ENCODE data around the gene RBKS.
"Not testable (repeated sequence)": the region's sequence is repeated elsewhere in the genome, so short reads cannot be mapped to it uniquely, and the experiment has no call there.

RBKS gene

DNA sequence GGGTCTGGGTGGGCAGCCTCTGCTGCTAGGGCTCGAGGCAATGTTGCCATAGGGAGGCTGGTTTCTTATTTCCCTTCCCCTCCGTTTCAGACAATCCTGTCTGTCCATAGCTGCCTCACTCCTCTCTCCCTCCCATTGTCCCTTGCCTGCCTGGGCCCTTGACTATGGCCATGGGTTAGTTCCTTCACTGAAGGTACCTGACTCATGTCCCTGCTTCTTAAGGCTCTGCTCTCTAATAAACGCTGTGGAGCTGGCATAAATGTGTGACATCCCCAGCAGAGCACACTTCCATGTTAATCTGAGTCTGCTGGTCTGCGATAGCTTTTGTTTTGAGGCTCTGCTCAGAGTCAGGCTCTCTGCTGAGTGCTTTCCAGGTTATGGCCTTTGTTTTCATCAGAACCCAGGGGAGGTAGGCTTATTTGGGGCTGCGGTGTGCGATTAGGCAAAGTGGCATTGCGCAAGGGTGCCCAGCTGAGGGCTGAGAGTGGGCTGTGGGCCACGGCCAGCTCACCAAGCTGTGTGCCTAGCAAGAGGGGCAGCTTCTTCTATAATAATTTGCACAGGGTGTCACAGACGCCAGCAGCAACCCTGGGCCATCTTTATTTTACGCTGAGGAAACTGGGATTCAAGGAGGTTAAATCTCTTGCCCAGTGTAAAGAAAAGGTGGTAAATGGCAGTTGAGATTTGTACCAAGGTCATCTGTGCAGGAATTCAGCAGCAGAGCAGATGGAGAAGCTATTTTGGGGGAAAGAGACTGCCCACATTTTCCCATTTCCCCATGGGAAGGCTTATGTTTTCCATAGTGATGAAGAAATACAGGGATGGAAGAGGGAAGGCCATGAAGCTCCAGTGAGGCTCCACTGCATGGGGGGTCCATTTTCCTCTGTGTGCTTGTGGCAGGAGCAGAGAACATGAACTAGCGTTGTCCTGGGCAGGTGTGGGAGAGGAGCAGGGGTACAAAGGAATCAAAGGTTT, 93.1 kb downstream of the RBKS start:
- no peak for DNase-seq

GRCh38 chr2:27795868-27796277, 94.3 kb downstream of the RBKS start:
- no peak for DNase-seq

- no peak for DNase-seq
These were observed 94.9 kb downstream of the RBKS start for GRCh38 chr2:27795093-27795834.

DNA sequence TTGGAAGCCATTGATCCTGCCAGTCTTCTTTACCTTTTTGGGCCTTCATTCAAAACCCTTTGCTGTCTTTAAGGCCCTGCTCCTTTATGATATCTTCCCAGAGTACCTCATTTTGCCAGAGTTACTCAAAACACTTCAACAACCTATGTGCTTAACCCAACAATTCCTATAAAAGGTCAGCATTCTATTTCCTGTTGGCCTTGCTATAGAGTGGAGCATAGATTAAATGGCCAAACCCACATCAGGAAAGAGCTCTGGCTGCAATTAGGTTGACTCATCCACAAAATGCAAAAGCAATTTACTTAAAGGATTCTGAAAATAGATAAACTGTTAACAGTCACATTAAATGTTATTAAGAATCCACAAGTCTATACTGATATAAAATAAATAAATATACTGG, 97.4 kb downstream of the RBKS start:
- DNase-seq: no peak

DNA sequence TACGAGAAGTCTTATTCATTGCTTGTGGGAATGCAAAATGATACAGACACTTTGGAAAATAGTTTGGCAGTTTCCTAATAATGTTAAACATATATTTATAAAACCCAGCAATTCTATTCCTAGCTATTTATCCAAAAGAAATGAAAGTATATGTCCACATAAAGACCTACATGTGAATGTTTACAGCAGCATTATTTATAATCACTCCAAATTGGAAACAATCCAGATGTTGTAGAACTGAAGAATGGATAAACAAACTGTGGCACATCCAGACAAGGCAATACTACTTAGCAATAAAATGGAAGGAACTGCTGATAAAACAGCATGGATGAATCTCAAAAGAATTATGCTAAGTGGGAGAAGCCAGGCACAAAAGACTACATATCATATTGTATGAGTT, 99.4 kb downstream of the RBKS start:
- DNase-seq: no peak

- no peak for DNase-seq
These were observed 107.5 kb downstream of the RBKS start for GRCh38 chr2:27782701-27783100.

GRCh38 chr2:27781496-27781895, 108.7 kb downstream of the RBKS start:
- DNase-seq: no peak

GRCh38 chr2:27779417-27780055, 110.7 kb downstream of the RBKS start:
- DNase-seq: no peak

DNA sequence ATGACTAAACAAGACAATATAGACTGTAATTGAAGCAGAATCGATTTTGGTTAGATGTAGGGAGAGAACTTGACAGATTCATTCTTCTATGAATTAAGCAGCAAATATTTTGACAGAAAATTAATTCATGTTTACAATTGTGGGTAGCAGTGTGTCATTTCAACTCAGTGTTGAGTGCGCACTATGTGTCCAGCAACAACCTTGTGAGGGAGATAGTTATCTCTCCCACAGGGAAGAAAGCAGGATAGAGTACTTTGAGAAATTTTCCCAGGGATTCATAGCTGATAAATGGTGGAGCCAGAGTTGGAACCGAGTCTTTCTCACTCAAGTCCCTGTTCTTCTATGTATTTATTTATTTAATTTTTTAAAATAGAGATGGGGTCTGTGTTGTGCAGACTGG, 113.5 kb downstream of the RBKS start:
- DNase-seq: no peak

GRCh38 chr2:27776097-27776496, 114.1 kb downstream of the RBKS start:
- DNase-seq: peak in 1 of 14 donors; percentile 7

- DNase-seq: no peak
These were observed 116.2 kb downstream of the RBKS start for GRCh38 chr2:27773959-27774358.

- no peak for DNase-seq
These were observed 117.4 kb downstream of the RBKS start for GRCh38 chr2:27772804-27773203.

DNA sequence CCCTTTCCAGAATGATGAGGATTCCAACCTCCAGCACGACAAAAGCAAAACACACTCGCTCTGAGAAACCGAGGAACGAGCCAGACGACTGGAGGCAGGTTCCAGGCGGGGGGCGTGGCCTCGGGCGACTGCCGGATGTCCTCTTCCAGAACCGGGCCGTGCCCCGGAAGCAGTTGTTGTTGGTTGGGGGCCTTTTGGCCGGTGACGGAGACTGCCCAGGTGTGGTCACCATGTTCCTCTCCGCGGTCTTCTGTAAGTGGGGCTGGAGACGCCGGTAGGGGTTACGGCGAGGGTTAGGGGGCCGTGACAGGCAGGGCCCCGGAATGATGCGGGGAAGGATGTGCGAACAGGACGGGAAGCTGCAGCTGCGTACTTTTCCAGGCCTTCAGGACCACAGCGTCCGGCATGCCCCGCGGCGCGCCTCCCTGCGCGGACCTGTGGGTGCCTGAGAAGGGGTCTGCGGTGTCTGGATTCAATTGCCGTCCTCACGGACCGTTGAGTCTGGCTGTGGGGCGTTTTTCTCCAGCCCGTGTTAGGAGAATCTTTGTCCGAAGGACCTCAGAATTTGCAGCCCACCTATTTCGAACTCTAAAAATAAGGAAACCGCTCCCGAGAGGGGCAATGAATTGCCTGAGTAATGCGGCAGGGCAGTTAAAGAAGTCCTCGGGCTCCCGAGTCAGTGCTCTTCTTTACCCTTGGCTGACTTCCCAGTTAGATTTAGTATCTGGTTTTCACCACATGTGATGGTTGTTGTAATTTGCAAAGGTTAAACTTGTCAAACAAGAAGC, 118.4 kb downstream of the RBKS start, which contains the start of gene MRPL33:
TSS of gene MRPL33 (plus strand) at position 172 of the 788 bp plus-strand sequence. CDS start at position 231, 59 bp downstream.
- peak; percentile 42 to 91 (median 88) for DNase-seq

DNA sequence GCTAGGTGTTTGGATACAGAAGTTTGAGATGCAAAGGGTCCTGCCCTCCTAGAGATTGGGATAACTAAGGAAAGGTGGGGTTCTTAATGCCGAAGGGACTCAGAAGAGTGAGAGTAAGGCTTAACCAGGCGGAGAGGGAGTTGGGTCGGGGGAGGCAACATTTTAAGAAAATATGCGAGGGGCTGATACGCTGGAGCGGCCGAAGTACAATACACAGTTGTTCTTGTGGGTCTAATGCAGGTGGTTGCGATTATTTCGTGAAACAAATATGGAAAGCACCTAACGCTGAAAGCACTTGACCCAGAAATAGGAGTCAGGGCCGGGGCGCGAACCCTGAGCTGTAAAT, 119.0 kb downstream of the RBKS start:
- no peak for DNase-seq

DNA sequence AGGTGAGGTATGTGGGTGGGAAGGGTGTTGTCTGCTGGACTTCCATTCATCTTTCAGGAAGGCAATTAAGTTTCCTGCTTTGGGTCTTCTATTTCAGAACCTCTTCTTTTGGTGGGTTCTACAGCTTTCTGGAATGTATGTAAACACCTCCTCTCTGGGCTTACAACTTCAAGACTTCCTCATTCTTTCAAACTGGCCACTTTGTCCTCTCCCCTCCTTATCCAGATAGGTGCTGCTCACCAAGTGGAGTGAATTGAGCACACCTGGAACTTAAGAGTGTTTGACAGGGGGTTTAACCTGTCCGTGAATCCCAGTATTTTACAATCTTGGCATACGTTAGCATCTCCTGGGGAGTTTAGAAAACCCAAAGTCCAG, 123.9 kb downstream of the RBKS start:
- DNase-seq: no peak

GRCh38 chr2:27765621-27766286, 124.4 kb downstream of the RBKS start:
- DNase-seq: peak in 5 of 14 donors; percentile 9 to 48 (median 23)

DNA sequence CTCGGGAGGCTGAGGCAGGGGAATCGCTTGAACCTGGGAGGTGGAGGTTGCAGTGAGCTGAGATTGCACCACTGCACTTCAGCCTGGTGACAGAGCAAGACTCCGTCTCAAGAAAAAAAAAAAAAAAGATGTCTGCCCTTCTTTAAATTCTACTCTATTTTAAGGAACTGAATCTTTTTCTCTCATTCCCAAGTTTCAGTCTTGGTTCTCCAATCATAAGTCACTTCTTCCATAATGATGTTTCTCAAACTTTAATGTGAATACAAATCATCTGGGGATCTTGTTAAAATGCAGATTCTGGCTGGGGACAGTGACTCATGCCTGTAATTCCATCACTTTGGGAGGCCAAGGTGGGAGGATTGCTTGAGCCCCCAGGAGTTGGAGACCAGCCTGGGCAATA, 125.7 kb downstream of the RBKS start:
- not testable (repeated sequence) for DNase-seq

DNA sequence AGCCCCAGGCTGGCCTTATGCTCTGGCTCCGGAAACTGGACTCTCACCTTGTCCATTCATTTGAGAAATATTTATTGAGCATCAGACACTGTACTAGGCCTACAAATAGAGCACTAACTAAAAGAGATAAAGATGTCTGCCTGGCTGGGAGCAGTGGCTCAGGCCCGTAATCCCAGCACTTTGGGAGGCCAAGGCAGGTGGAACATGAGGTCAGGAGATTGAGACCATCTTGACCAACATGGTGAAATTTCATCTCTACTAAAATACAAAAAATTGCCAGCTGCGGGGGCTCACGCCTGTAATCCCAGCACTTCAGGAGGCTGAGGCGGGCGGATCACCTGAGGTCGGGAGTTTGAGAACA, 126.3 kb downstream of the RBKS start:
- no peak for DNase-seq

GRCh38 chr2:27762951-27763906, 127.0 kb downstream of the RBKS start:
- no peak for DNase-seq

Measured in C1 segment of cervical spinal cord (tissue), 14 donors.